Panc1 (cell line): ENCODE measurements around the gene GTPBP4. TPM values are rescaled to one million over a fixed set of nuclear protein-coding genes. Genes with fewer than 3 reads are reported as not detected.

Source experiments
- ATAC-seq: fragments of 200-7000 bp; cut with Tn5 transposase; 2 replicates; pipeline ENCODE4 v1.9.1; 2020; ENCODE audit warnings: mild to moderate bottlenecking, moderate library complexity
- Bru-seq: library from RNA; stranded (reverse); fragments of 400-500 nt; gene quantifications from one replicate; lab custom pipeline; 2021; lab: Mats Ljungman, UMichigan
- BruChase-seq, 2 experiments: library from RNA; stranded (reverse); fragments of 400-500 nt; gene quantifications; one replicate each; lab custom pipeline; 2021; lab: Mats Ljungman, UMichigan
- BruUV-seq: library from RNA; stranded (reverse); fragments of 400-500 nt; replicated peaks from 2 replicates; lab custom pipeline; 2021; lab: Mats Ljungman, UMichigan
- CTCF ChIA-PET: fragments of 300-600 bp; sonication (Branson Sonifier 250); formaldehyde crosslinking; loops from one replicate; lab custom pipeline; 2022; ENCODE audit warnings: antibody characterized with exemption; lab: Charles Lee
- POLR2A ChIA-PET: fragments of 300-600 bp; sonication (Branson Sonifier 250); formaldehyde crosslinking; loops from one replicate; lab custom pipeline; 2022; ENCODE audit warnings: antibody characterized with exemption; lab: Charles Lee
- DNase-seq: peaks from one replicate; pipeline ENCODE4 v3.0.0-alpha.2; 2010; ENCODE audit warnings: low read depth, low spot score
- H3K27ac ChIP-seq: 2 replicates; pipeline ENCODE4 v1.5.1; 2011; ENCODE audit warnings: mild to moderate bottlenecking, low read length, inconsistent platforms
- H3K27me3 ChIP-seq: fragments of 200-500 bp; sonication (Bioruptor generic); 2 replicates; pipeline ENCODE4 v1.6.0; 2014; ENCODE audit warnings: low read length, inconsistent platforms; ENCODE audit not compliant: control insufficient read depth, insufficient read depth
- H3K36me3 ChIP-seq: fragments of 200-500 bp; sonication (Bioruptor generic); 2 replicates; pipeline ENCODE4 v1.5.1; 2014; ENCODE audit warnings: inconsistent platforms, mild to moderate bottlenecking, low read length, moderate library complexity; ENCODE audit not compliant: control insufficient read depth, insufficient read depth
- H3K4me1 ChIP-seq: 2 replicates; pipeline ENCODE4 v1.5.1; 2011; ENCODE audit warnings: inconsistent platforms, mild to moderate bottlenecking, low read length, moderate library complexity; ENCODE audit not compliant: control insufficient read depth, insufficient read depth
- H3K4me3 ChIP-seq, 2 experiments: 2 replicates each; pipeline ENCODE4 v1.5.1; 2011 to 2012; ENCODE audit warnings: low read depth in 2 of 2, low read length in 2 of 2, mild to moderate bottlenecking in 2 of 2, inconsistent platforms in 1 of 2, moderate library complexity in 1 of 2
- H3K9me3 ChIP-seq: fragments of 200-500 bp; sonication (Bioruptor generic); 2 replicates; pipeline ENCODE4 v1.5.1; 2014; ENCODE audit warnings: low read depth, mild to moderate bottlenecking, inconsistent platforms, low read length, moderate library complexity; ENCODE audit not compliant: control insufficient read depth, insufficient read depth
- POLR2AphosphoS5 ChIP-seq: IDR thresholded peaks from 2 replicates; pipeline ENCODE4 v1.6.1; 2012; ENCODE audit warnings: mild to moderate bottlenecking, low read depth, low read length, moderate library complexity
- SIN3A ChIP-seq: IDR thresholded peaks from 2 replicates; pipeline ENCODE4 v1.6.1; 2012; ENCODE audit warnings: low read depth, mild to moderate bottlenecking, low read length, moderate library complexity, borderline replicate concordance; ENCODE audit not compliant: insufficient read depth
- TCF7L2 ChIP-seq: IDR thresholded peaks from 2 replicates; pipeline ENCODE4 v1.6.1; 2011; ENCODE audit warnings: mild to moderate bottlenecking, low read depth, low read length, inconsistent platforms
- in situ Hi-C: cut with HindIII; loops from 2 replicates; pipeline ENCODE4 v1.10.0; 2016; ENCODE audit warnings: low sequenced_read_pairs, low pct_unique_long_range_greater_than_20kb
- intact Hi-C: fragments of 100-400 bp; cut with micrococcal nuclease; formaldehyde crosslinking; loops from one replicate; pipeline ENCODE4 v1.10.0; 2022; ENCODE audit not compliant: unreplicated experiment
- long read RNA-seq: library from polyadenylated mRNA; unstranded; transcript quantifications from one replicate; pipeline ENCODE4 v2.0.0, GENCODE V29; 2021; ENCODE audit not compliant: unreplicated experiment
- polyA plus RNA-seq: library from polyadenylated mRNA; unstranded; fragments of >200 nt; gene quantifications from one replicate; pipeline ENCODE4 v1.2.1, GENCODE V29; 2012; ENCODE audit warnings: missing spikeins; ENCODE audit not compliant: insufficient read length
- total RNA-seq: library from RNA; stranded (reverse); gene quantifications from one replicate; pipeline ENCODE4 v1.2.1, GENCODE V29; 2021; ENCODE audit not compliant: unreplicated experiment
- TF ChIP-seq, protein P1 (sequence below), 2 experiments: IDR thresholded peaks; 2 replicates each; pipeline ENCODE4 v1.6.1; 2011 to 2012; ENCODE audit warnings: low read depth in 2 of 2, control low read depth in 1 of 2, low read length in 1 of 2, mild to moderate bottlenecking in 1 of 2, moderate library complexity in 1 of 2; ENCODE audit not compliant: insufficient read depth in 1 of 2
- TF ChIP-seq, protein P2 (sequence below): fragments of 450-650 bp; IDR thresholded peaks from 2 replicates; pipeline ENCODE4 v1.5.1; 2017; ENCODE audit warnings: mild to moderate bottlenecking

Gene GTPBP4
- total RNA-seq (79.5 TPM), Bru-seq, nascent RNA (percentile 94 among the genes with signal in this experiment), BruChase-seq, experiment 1, labeled RNA remaining after a 2-hour chase (percentile 95 among the genes with signal in this experiment), BruChase-seq, experiment 2, labeled RNA remaining after a 6-hour chase (percentile 94 among the genes with signal in this experiment)
- 66.5 TPM for polyA plus RNA-seq
- long read RNA-seq, full-length matches to known transcripts, result 138 of 238 reads
- long read RNA-seq, partial matches to known transcripts, result 80 of 238 reads
- long read RNA-seq, other reads (novel, unspliced or antisense), result 20 of 238 reads

DNA sequence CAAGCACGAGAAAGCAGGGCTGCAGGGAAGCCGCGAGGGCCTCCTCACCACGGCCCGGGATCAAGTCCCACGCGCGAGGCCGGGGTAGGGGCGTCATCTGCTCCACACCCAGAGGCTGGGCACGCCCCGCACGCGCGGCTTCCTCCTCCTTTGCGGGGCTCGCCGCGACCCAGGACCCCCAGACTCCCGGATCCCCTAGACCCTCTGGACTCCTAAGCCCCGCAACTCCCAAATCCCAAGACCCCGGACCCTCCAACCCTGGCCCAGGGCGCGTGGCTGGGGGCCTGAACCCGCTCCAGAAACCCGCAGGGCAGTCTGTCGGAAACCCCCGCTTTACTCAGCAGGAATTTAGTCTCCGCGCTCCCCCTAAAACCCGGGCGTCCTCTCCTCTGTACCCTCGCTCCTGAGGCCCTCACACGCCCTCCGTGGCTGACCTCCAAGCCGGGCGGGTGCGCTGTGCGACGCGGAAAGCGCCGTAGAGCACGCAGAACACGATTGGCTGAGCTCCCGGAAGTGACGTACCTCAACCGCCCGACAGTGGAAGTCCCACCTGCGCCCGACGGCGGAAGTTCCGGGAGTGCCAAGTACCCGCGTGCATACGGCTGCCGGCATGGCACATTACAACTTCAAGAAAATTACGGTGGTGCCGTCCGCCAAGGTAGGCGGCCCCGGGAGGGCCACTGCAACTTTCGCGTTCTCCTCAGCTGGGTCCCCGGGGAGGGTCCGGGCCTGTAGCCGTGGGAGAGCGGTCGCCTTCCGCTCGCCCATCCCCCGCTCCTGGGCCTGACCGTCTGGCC, at the start of gene GTPBP4:
Gene GTPBP4, plus strand, starts transcription at position 565 of the 797 bp plus-strand sequence. Its CDS starts 46 bp downstream, at position 611.
- TF ChIP-seq SIN3A, result peak; percentile 80; the same call in 1 of the 2 replicates
- TF ChIP-seq, protein P1, sequence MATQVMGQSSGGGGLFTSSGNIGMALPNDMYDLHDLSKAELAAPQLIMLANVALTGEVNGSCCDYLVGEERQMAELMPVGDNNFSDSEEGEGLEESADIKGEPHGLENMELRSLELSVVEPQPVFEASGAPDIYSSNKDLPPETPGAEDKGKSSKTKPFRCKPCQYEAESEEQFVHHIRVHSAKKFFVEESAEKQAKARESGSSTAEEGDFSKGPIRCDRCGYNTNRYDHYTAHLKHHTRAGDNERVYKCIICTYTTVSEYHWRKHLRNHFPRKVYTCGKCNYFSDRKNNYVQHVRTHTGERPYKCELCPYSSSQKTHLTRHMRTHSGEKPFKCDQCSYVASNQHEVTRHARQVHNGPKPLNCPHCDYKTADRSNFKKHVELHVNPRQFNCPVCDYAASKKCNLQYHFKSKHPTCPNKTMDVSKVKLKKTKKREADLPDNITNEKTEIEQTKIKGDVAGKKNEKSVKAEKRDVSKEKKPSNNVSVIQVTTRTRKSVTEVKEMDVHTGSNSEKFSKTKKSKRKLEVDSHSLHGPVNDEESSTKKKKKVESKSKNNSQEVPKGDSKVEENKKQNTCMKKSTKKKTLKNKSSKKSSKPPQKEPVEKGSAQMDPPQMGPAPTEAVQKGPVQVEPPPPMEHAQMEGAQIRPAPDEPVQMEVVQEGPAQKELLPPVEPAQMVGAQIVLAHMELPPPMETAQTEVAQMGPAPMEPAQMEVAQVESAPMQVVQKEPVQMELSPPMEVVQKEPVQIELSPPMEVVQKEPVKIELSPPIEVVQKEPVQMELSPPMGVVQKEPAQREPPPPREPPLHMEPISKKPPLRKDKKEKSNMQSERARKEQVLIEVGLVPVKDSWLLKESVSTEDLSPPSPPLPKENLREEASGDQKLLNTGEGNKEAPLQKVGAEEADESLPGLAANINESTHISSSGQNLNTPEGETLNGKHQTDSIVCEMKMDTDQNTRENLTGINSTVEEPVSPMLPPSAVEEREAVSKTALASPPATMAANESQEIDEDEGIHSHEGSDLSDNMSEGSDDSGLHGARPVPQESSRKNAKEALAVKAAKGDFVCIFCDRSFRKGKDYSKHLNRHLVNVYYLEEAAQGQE (IDR thresholded peaks at IDR 0.05; ENCODE audit: insufficient read depth in 1 of 2, low read depth in 2 of 2, low read length in 1 of 2), result 0 out of 4 replicates have a peak, but pooled peaks of 1 of the 2 experiments have one; percentile 58
- TF ChIP-seq, protein P2, sequence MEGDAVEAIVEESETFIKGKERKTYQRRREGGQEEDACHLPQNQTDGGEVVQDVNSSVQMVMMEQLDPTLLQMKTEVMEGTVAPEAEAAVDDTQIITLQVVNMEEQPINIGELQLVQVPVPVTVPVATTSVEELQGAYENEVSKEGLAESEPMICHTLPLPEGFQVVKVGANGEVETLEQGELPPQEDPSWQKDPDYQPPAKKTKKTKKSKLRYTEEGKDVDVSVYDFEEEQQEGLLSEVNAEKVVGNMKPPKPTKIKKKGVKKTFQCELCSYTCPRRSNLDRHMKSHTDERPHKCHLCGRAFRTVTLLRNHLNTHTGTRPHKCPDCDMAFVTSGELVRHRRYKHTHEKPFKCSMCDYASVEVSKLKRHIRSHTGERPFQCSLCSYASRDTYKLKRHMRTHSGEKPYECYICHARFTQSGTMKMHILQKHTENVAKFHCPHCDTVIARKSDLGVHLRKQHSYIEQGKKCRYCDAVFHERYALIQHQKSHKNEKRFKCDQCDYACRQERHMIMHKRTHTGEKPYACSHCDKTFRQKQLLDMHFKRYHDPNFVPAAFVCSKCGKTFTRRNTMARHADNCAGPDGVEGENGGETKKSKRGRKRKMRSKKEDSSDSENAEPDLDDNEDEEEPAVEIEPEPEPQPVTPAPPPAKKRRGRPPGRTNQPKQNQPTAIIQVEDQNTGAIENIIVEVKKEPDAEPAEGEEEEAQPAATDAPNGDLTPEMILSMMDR, result no peak; the same call in 1 of the 2 replicates
- peak; percentile 73 for TF ChIP-seq POLR2AphosphoS5
- TF ChIP-seq TCF7L2, result peak; percentile 77
- H3K4me1 ChIP-seq, result peaks cover 14% of the 10 kb centered on the region
- ChIA-PET CTCF (no interaction called here), POLR2A (interaction anchor here (0.9 kb wide), 1 partner anchor 14 kb away, joined by 3 read pairs; no protein-coding TSS in a partner anchor)
- peak within 1 kb of the TSS; percentile 92 for H3K27ac ChIP-seq
- DNase-seq, result peak; percentile 69
- H3K36me3 ChIP-seq, result peaks cover 4% of the 10 kb centered on the region
- in situ Hi-C loops (no loop called here), intact Hi-C loops (no loop called here)
- H3K9me3 ChIP-seq, result no peaks in the 10 kb centered on the region
- H3K27me3 ChIP-seq, result no peaks in the 10 kb centered on the region
- BruUV-seq, result no TSS peak
- ATAC-seq, result peak; percentile 97
- peak within 1 kb of the TSS; percentile 96 to 99 for H3K4me3 ChIP-seq

DNA sequence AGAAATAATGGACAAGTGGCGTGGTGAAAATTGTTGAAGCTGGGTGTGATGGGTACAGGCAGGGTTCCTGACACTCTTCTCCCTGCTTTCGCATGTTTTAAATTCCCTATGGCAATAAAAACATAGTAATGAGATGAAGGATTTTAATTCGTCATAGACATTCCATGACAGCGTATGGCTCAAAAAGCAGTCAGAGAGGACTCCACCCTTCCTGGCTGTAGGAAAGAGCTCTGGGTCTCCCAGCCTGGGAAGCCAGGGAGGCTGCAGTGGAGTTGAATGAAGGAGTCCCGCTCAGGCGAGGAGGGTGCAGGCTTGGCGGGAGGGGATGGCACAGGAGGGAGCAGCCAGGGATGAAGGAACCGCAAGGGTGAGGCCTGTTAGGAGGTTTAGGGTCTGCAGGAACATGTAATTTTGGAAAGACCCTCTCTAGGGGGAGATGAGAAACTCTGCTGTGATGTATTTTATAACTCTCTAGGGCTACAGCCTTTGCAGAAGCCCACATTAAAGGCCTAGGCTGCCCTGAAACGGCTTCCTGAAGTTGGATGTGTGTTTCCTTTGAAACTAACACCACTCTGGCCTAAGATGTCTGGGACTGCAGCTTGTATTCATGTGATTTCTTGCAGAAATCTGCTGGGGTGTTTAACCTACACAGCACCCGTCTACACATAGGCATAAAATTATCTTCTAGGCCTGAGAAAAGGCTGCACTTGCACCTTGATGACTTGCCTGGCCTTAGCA, 49.1 kb upstream of the GTPBP4 start:
- no peak for ATAC-seq
- POLR2A ChIA-PET, result no interaction called here

More for the DNA sequence above, 49.1 kb upstream of the GTPBP4 start:
- no peak overlapping the region for H3K4me3 ChIP-seq
- intact Hi-C loops, result no loop called here
- no peaks in the 10 kb centered on the region for H3K4me1 ChIP-seq
- no peaks in the 10 kb centered on the region for H3K27me3 ChIP-seq
- in situ Hi-C loops, result no loop called here
- DNase-seq, result no peak
- H3K9me3 ChIP-seq, result no peaks in the 10 kb centered on the region
- CTCF ChIA-PET, result no interaction called here
- TF ChIP-seq SIN3A (no peak), TCF7L2 (no peak)
- H3K36me3 ChIP-seq, result no peaks in the 10 kb centered on the region
- BruUV-seq, result no TSS peak
- H3K27ac ChIP-seq, result no peak overlapping the region
